HG03025 (cell line): Measurements from ENCODE around the gene UNC5C.

ENCODE experiments used
- ATAC-seq: cut with Tn5 transposase; IDR thresholded peaks from one replicate; pipeline ENCODE4 v1.9.1; 2021; ENCODE audit warnings: mild to moderate bottlenecking, moderate library complexity; ENCODE audit not compliant: unreplicated experiment, low FRiP score

The UNC5C gene

GRCh38 chr4:95546866-95547714 lies 1.7 kb downstream of the UNC5C start:
- ATAC-seq: no peak

GRCh38 chr4:95546221-95546620 lies 2.6 kb downstream of the UNC5C start:
- no peak for ATAC-seq

GRCh38 chr4:95545546-95545945 lies 3.2 kb downstream of the UNC5C start:
- ATAC-seq: no peak

GRCh38 chr4:95544113-95545103 lies 4.4 kb downstream of the UNC5C start:
- no peak for ATAC-seq

GRCh38 chr4:95541889-95542607 lies 6.7 kb downstream of the UNC5C start:
- no peak for ATAC-seq

GRCh38 chr4:95541094-95541493 lies 7.7 kb downstream of the UNC5C start:
- ATAC-seq: no peak

- no peak for ATAC-seq
These were observed 8.5 kb downstream of the UNC5C start for GRCh38 chr4:95540227-95540626.

- ATAC-seq: no peak
These were observed 9.7 kb downstream of the UNC5C start for GRCh38 chr4:95539106-95539505.

- no peak for ATAC-seq
These were observed 10.8 kb downstream of the UNC5C start for GRCh38 chr4:95537863-95538488.

GRCh38 chr4:95537191-95537590 lies 11.6 kb downstream of the UNC5C start:
- ATAC-seq: no peak

- ATAC-seq: no peak
These were observed 12.1 kb downstream of the UNC5C start for GRCh38 chr4:95536650-95537049.

GRCh38 chr4:95535180-95535579 lies 13.6 kb downstream of the UNC5C start:
- no peak for ATAC-seq

- ATAC-seq: no peak
These were observed 14.7 kb downstream of the UNC5C start for GRCh38 chr4:95534032-95534431.

- ATAC-seq: no peak
These were observed 15.5 kb downstream of the UNC5C start for GRCh38 chr4:95533254-95533653.

- ATAC-seq: no peak
These were observed 16.5 kb downstream of the UNC5C start for GRCh38 chr4:95532305-95532704.

- ATAC-seq: no peak
These were observed 17.6 kb downstream of the UNC5C start for GRCh38 chr4:95531141-95531540.

GRCh38 chr4:95529946-95530345 lies 18.8 kb downstream of the UNC5C start:
- ATAC-seq: no peak

GRCh38 chr4:95528388-95528948 lies 20.3 kb downstream of the UNC5C start:
- ATAC-seq: no peak

- ATAC-seq: no peak
These were observed 22.7 kb downstream of the UNC5C start for GRCh38 chr4:95526075-95526474.

- no peak for ATAC-seq
These were observed 24.0 kb downstream of the UNC5C start for GRCh38 chr4:95524729-95525128.
